Body of pancreas (tissue), 4 donors: ENCODE data around the gene CTNS. TPM values are rescaled to one million over a fixed set of nuclear protein-coding genes. Genes with fewer than 3 reads are reported as not detected.
A peak's percentile ranks its signal among the peaks of the same experiment; 100 is the strongest.

Experiments used
- ATAC-seq: fragments of 150-250 bp; one replicate; pipeline ENCODE4 v1.9.1; 2016
- DNase-seq, 4 donors: peaks; one replicate each; pipeline ENCODE4 v3.0.0-alpha.2; 2019
- H3K27ac ChIP-seq, 4 donors: fragments of 200-600 bp; sonication (generic); 1 replicate in 3 of 4; 2 replicates in 1 of 4; pipeline versions ENCODE4 v1.5.1 to v1.6.1; 2016 to 2019; ENCODE audit warnings: mild to moderate bottlenecking in 1 of 4, mixed read lengths in 1 of 4, moderate library complexity in 1 of 4
- H3K27me3 ChIP-seq, 2 donors: fragments of 200-600 bp; sonication (generic); one replicate each; pipeline ENCODE4 v1.6.0; 2016; ENCODE audit warnings: mild to moderate bottlenecking in 1 of 2
- H3K36me3 ChIP-seq, 2 donors: fragments of 200-600 bp; sonication (generic); replicated peaks in 1 of 2; 2 replicates each; pipeline ENCODE4 v1.5.1; 2016; ENCODE audit warnings: low read depth in 2 of 2; ENCODE audit not compliant: insufficient read depth in 1 of 2
- H3K4me1 ChIP-seq: fragments of 200-600 bp; sonication (generic); one replicate; pipeline ENCODE4 v1.6.0; 2016
- H3K4me3 ChIP-seq, 2 donors: fragments of 200-600 bp; sonication (generic); 1 replicate in 1 of 2; 2 replicates in 1 of 2; pipeline ENCODE4 v1.5.1; 2016 to 2019
- H3K9me3 ChIP-seq, 3 donors: fragments of 200-600 bp; sonication (generic); 1 replicate in 2 of 3; 2 replicates in 1 of 3; pipeline ENCODE4 v1.5.1; 2016
- CTCF ChIP-seq, 7 experiments: fragments of 450-650 bp in 4 of 7; fragments of 200-600 bp in 3 of 7; sonication (generic) in 3 of 7; IDR thresholded peaks; one replicate each; pipeline ENCODE4 v1.5.1; 2016 to 2019; ENCODE audit warnings: antibody characterized with exemption in 7 of 7
- POLR2A ChIP-seq, 3 donors: fragments of 450-650 bp; IDR thresholded peaks; one replicate each; pipeline ENCODE4 v1.6.1; 2016; ENCODE audit warnings: antibody characterized with exemption in 3 of 3, mild to moderate bottlenecking in 2 of 3
- WGBS, 2 donors: methylation state at CpG; one replicate each; pipeline ENCODE4 v1.1.5; 2017; 5-methylcytosine and 5-hydroxymethylcytosine counted together
- intact Hi-C: fragments of 100-400 bp; cut with DNase I; formaldehyde crosslinking; loops from one replicate; pipeline ENCODE4 v1.15.1; 2023
- total RNA-seq, 2 donors: library from RNA; depleted of rRNA; stranded (reverse); fragments of >200 nt; gene quantifications; one replicate each; pipeline ENCODE4 v1.1.0, GENCODE V29; 2016

CTNS gene
- total RNA-seq, 2 donors from 2014 or later, result 15.8 to 29.3 TPM

- no peaks in the 10 kb centered on the region for H3K4me1 ChIP-seq
- no peaks in the 10 kb centered on the region for H3K27me3 ChIP-seq
- TF ChIP-seq POLR2A (IDR thresholded peaks at IDR 0.05), result no peak
- TF ChIP-seq CTCF (IDR thresholded peaks at IDR 0.05), result no peak
- peaks cover 3 to 26% of the 10 kb centered on the region in 2 donors for H3K36me3 ChIP-seq
- WGBS, 2 donors, result 81 to 90% methylated on average over 3 to 11 of the region's 11 CpGs
- no peak for DNase-seq
- intact Hi-C loops, result no loop called here
- ATAC-seq, result no peak
- H3K9me3 ChIP-seq, result no peaks in the 10 kb centered on the region
- no peak overlapping the region for H3K27ac ChIP-seq
- no peak overlapping the region for H3K4me3 ChIP-seq
Observed at GRCh38 chr17:3627769-3628167, 8.8 kb upstream of the CTNS start.

GRCh38 chr17:3630781-3631180, 5.8 kb upstream of the CTNS start:
- DNase-seq (no peak), ATAC-seq (no peak)
- WGBS, 2 donors, result 86 to 88% methylated on average over 10 of the region's 10 CpGs
- Histone ChIP-seq H3K27me3 (no peaks in the 10 kb centered on the region), H3K36me3 (peaks cover 0 to 8% of the 10 kb centered on the region in 2 donors), H3K9me3 (no peaks in the 10 kb centered on the region), H3K27ac (no peak overlapping the region), H3K4me3 (no peak overlapping the region), H3K4me1 (peaks cover 13% of the 10 kb centered on the region)
- TF ChIP-seq POLR2A (IDR thresholded peaks at IDR 0.05) (no peak), CTCF (IDR thresholded peaks at IDR 0.05) (no peak)
- intact Hi-C loops, result no loop called here

GRCh38 chr17:3632287-3632686, 4.3 kb upstream of the CTNS start:
- Histone ChIP-seq H3K27me3 (no peaks in the 10 kb centered on the region), H3K36me3 (peaks cover 0 to 8% of the 10 kb centered on the region in 2 donors), H3K9me3 (no peaks in the 10 kb centered on the region), H3K4me1 (peaks cover 14% of the 10 kb centered on the region), H3K4me3 (no peak overlapping the region), H3K27ac (no peak overlapping the region)
- WGBS, 2 donors, result 92% methylated on average over 3 to 7 of the region's 7 CpGs
- DNase-seq (no peak), ATAC-seq (no peak)
- TF ChIP-seq CTCF (IDR thresholded peaks at IDR 0.05) (no peak), POLR2A (IDR thresholded peaks at IDR 0.05) (no peak)
- intact Hi-C loops, result no loop called here

GRCh38 chr17:3635474-3636153, 946 bp upstream of the CTNS start:
- Histone ChIP-seq H3K4me1 (peaks cover 38% of the 10 kb centered on the region), H3K36me3 (no peaks in the 10 kb centered on the region), H3K9me3 (no peaks in the 10 kb centered on the region), H3K27ac (peak overlapping the region; percentile 46 to 95 (median 92)), H3K27me3 (no peaks in the 10 kb centered on the region), H3K4me3 (peak overlapping the region; percentile 94)
- intact Hi-C loops, result no loop called here
- DNase-seq (peak in 1 of 4 donors; percentile 13), ATAC-seq (no peak)
- TF ChIP-seq CTCF (IDR thresholded peaks at IDR 0.05), result no peak
- TF ChIP-seq POLR2A (IDR thresholded peaks at IDR 0.05), result no peak
- 14 to 41% methylated on average over 13 to 38 of the region's 38 CpGs for WGBS, 2 donors

DNA sequence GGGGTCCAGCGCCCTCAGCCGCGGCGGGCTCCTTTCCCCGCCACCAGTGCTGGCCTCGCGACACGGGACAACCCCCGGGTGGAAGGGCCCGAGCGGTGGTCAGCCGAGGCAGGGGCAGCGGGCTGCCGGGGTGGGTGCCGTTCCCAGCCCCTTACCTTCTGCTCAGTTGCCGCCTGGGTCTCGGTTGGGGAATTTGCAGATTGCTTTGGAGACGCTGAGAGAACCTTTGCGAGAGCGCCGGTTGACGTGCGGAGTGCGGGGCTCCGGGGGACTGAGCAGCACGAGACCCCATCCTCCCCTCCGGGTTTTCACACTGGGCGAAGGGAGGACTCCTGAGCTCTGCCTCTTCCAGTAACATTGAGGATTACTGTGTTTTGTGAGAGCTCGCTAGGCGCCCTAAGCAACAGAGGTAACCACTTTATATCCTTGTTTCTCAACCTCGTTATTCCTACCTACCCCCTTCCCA, 381 bp downstream of the CTNS start:
- DNase-seq, result no peak
- H3K4me3 ChIP-seq, result peak overlapping the region; percentile 94
- no peak for ATAC-seq
- TF ChIP-seq POLR2A (IDR thresholded peaks at IDR 0.05) (no peak), CTCF (IDR thresholded peaks at IDR 0.05) (no peak)
- intact Hi-C loops, result no loop called here
- WGBS, 2 donors, result 1 to 2% methylated on average over 15 to 27 of the region's 31 CpGs
- no peaks in the 10 kb centered on the region for H3K27me3 ChIP-seq
- no peaks in the 10 kb centered on the region for H3K36me3 ChIP-seq
- peak overlapping the region; percentile 88 to 95 (median 92) for H3K27ac ChIP-seq
- H3K9me3 ChIP-seq, result no peaks in the 10 kb centered on the region
- H3K4me1 ChIP-seq, result peaks cover 49% of the 10 kb centered on the region
